GM21360 (cell line): ENCODE data around the gene EREG.

Experiments
- ATAC-seq: cut with Tn5 transposase; IDR thresholded peaks from one replicate; pipeline ENCODE4 v1.9.1; 2021; ENCODE audit warnings: mild to moderate bottlenecking, moderate library complexity; ENCODE audit not compliant: unreplicated experiment

EREG gene

GRCh38 chr4:74364652-74365491 lies at the start of gene EREG:
Gene EREG (plus strand): TSS chr4:74365145. CDS start chr4:74365309, 164 bp downstream.
- no peak for ATAC-seq

GRCh38 chr4:74315376-74315775 lies 49.6 kb upstream of the EREG start:
- no peak for ATAC-seq

- ATAC-seq = no peak
Measured at GRCh38 chr4:74316397-74316796, 48.5 kb upstream of the EREG start.

- no peak for ATAC-seq
Measured at GRCh38 chr4:74317616-74318246, 47.2 kb upstream of the EREG start.

- no peak for ATAC-seq
Measured at GRCh38 chr4:74318276-74318675, 46.7 kb upstream of the EREG start.

- no peak for ATAC-seq
Measured at GRCh38 chr4:74319470-74319869, 45.5 kb upstream of the EREG start.

GRCh38 chr4:74320559-74321118 lies 44.3 kb upstream of the EREG start:
- ATAC-seq = peak; percentile 71

- no peak for ATAC-seq
Measured at GRCh38 chr4:74322301-74322700, 42.6 kb upstream of the EREG start.

- ATAC-seq = no peak
Measured at GRCh38 chr4:74323663-74324062, 41.3 kb upstream of the EREG start.

GRCh38 chr4:74324262-74324661 lies 40.7 kb upstream of the EREG start:
- ATAC-seq = no peak

GRCh38 chr4:74325886-74326285 lies 39.1 kb upstream of the EREG start:
- no peak for ATAC-seq

- no peak for ATAC-seq
Measured at GRCh38 chr4:74327762-74328161, 37.2 kb upstream of the EREG start.

GRCh38 chr4:74328501-74328900 lies 36.4 kb upstream of the EREG start:
- no peak for ATAC-seq

- ATAC-seq = no peak
Measured at GRCh38 chr4:74329307-74329706, 35.6 kb upstream of the EREG start.

- ATAC-seq = no peak
Measured at GRCh38 chr4:74330295-74330750, 34.6 kb upstream of the EREG start.

- no peak for ATAC-seq
Measured at GRCh38 chr4:74331252-74331651, 33.7 kb upstream of the EREG start.

GRCh38 chr4:74331944-74332343 lies 33.0 kb upstream of the EREG start:
- ATAC-seq = no peak

- ATAC-seq = no peak
Measured at GRCh38 chr4:74334636-74335035, 30.3 kb upstream of the EREG start.

- peak; percentile 78 for ATAC-seq
Measured at GRCh38 chr4:74335341-74336021, 29.5 kb upstream of the EREG start.

- no peak for ATAC-seq
Measured at GRCh38 chr4:74338792-74339333, 26.1 kb upstream of the EREG start.

GRCh38 chr4:74339501-74339900 lies 25.4 kb upstream of the EREG start:
- no peak for ATAC-seq
